K562 (cell line): ENCODE results near the gene STOX1. TPM values are rescaled to one million over a fixed set of nuclear protein-coding genes. Genes with fewer than 3 reads are reported as not detected.

Experiments
- ATAC-seq: fragments of 200-7000 bp; cut with Tn5 transposase; 3 replicates; pipeline ENCODE4 v1.9.1; 2020; ENCODE audit warnings: moderate library complexity
- BruUV-seq: library from RNA; stranded (reverse); fragments of 400-500 nt; replicated peaks from 2 replicates; lab custom pipeline; 2021; lab: Mats Ljungman, UMichigan
- CTCF ChIA-PET: fragments of 300-600 bp; formaldehyde crosslinking; extraction: SDS; loops from one replicate; lab custom pipeline; 2021; ENCODE audit warnings: low intra/inter-chr PET ratio; lab: Yijun Ruan, JAX
- POLR2A ChIA-PET: fragments of 300-600, 350-650 bp; sonication (Branson Sonifier 250); formaldehyde crosslinking; extraction: SDS; loops from one replicate; lab custom pipeline; 2021; ENCODE audit warnings: antibody characterized with exemption, inconsistent platforms; lab: Yijun Ruan, JAX
- DNase-seq, 4 experiments: peaks; one replicate each; pipeline versions ENCODE4 v3.0.0 to v3.0.0-alpha.2; 2011 to 2018; ENCODE audit warnings: low spot score in 3 of 4, mixed read lengths in 3 of 4; ENCODE audit errors: extremely low read depth in 1 of 4
- FAIRE-seq: peaks from 2 replicates; lab custom pipeline; 2011; peaks lifted over from hg19 to GRCh38; lab: Jason Lieb, UNC
- H2AFZ ChIP-seq: 2 replicates; pipeline ENCODE4 v1.6.0; 2011; ENCODE audit warnings: low read depth, low read length, control low read depth, inconsistent platforms
- H3K27ac ChIP-seq: fragments of 200-600 bp; 3 replicates; pipeline ENCODE4 v1.8.0; 2011; ENCODE audit warnings: low read depth, mild to moderate bottlenecking, control low read depth, inconsistent platforms, low read length, moderate library complexity, mixed read lengths; ENCODE audit errors: extremely low read depth
- H3K27me3 ChIP-seq, 2 experiments: fragments of 300-600 bp in 1 of 2; 2 replicates in 1 of 2; 3 replicates in 1 of 2; pipeline versions ENCODE4 v1.6.0 to v1.8.0; 2011; ENCODE audit warnings: inconsistent platforms in 2 of 2, low read length in 2 of 2, mild to moderate bottlenecking in 1 of 2, mixed read lengths in 1 of 2, moderate library complexity in 1 of 2; ENCODE audit not compliant: control insufficient read depth in 2 of 2, insufficient read depth in 2 of 2
- H3K36me3 ChIP-seq: fragments of 300-600 bp; 3 replicates; pipeline ENCODE4 v1.8.0; 2011; ENCODE audit warnings: mild to moderate bottlenecking, low read length, inconsistent platforms; ENCODE audit not compliant: control insufficient read depth, insufficient read depth
- H3K4me1 ChIP-seq, 2 experiments: fragments of 200-600 bp in 1 of 2; replicated peaks in 1 of 2; 2 replicates in 1 of 2; 3 replicates in 1 of 2; pipeline versions ENCODE4 v1.5.1 to v1.8.0; 2011; ENCODE audit warnings: inconsistent platforms in 2 of 2, low read length in 2 of 2, mild to moderate bottlenecking in 1 of 2, mixed read lengths in 1 of 2, moderate library complexity in 1 of 2; ENCODE audit not compliant: control insufficient read depth in 2 of 2, insufficient read depth in 2 of 2
- H3K4me2 ChIP-seq: 2 replicates; pipeline ENCODE4 v1.6.1; 2011; ENCODE audit warnings: low read length, control low read depth, inconsistent platforms, mixed read lengths; ENCODE audit not compliant: insufficient read depth
- H3K4me3 ChIP-seq: fragments of 200-600 bp; sonication (generic), shearing (Covaris generic); 2 replicates; pipeline ENCODE4 v1.5.1; 2016; ENCODE audit warnings: control low read depth, inconsistent platforms
- H3K79me2 ChIP-seq: fragments of 200-600 bp; 3 replicates; pipeline ENCODE4 v1.8.0; 2011; ENCODE audit warnings: low read length, inconsistent platforms; ENCODE audit not compliant: control insufficient read depth, insufficient read depth
- H3K9ac ChIP-seq, 2 experiments: 2 replicates each; pipeline versions ENCODE4 v1.6.0 to v1.6.1; 2011; ENCODE audit warnings: low read depth in 2 of 2, low read length in 2 of 2, control low read depth in 1 of 2, inconsistent platforms in 1 of 2, mild to moderate bottlenecking in 1 of 2, mixed read lengths in 1 of 2; ENCODE audit not compliant: insufficient read depth in 1 of 2
- H3K9me1 ChIP-seq: one replicate; pipeline ENCODE4 v1.6.0; 2011; ENCODE audit warnings: inconsistent platforms, mild to moderate bottlenecking, low read length, moderate library complexity; ENCODE audit not compliant: control insufficient read depth, insufficient read depth
- H3K9me3 ChIP-seq: replicated peaks from 2 replicates; pipeline ENCODE4 v1.5.1; 2011; ENCODE audit warnings: low read depth, low read length, inconsistent platforms; ENCODE audit not compliant: control insufficient read depth, insufficient read depth
- H4K20me1 ChIP-seq: replicated peaks from 2 replicates; pipeline ENCODE4 v1.6.1; 2011; ENCODE audit warnings: low read length, inconsistent platforms, mixed read lengths; ENCODE audit not compliant: control insufficient read depth, insufficient read depth
- ATF7 ChIP-seq: fragments of 450-650 bp; IDR thresholded peaks from 2 replicates; pipeline ENCODE4 v1.7.1; 2014; ENCODE audit warnings: mild to moderate bottlenecking, moderate library complexity
- CEBPB ChIP-seq: fragments of 450-650 bp; IDR thresholded peaks from 2 replicates; pipeline ENCODE4 v1.6.1; 2016; ENCODE audit warnings: missing genetic modification characterization, missing compliant biosample characterization
- CEBPG ChIP-seq, 3 experiments: fragments of 200-800 bp in 1 of 3; sonication (Bioruptor generic) in 1 of 3; sonication (generic) in 1 of 3; formaldehyde crosslinking in 1 of 3; IDR thresholded peaks in 2 of 3; conservative IDR thresholded peaks in 1 of 3; 2 replicates each; pipeline versions ENCODE4 v1.6.1 to v1.8.0; 2016 to 2022; ENCODE audit warnings: missing compliant biosample characterization in 2 of 3, missing genetic modification characterization in 2 of 3, mild to moderate bottlenecking in 1 of 3, missing genetic modification reagents in 1 of 3
- HDAC6 ChIP-seq: IDR thresholded peaks from 2 replicates; pipeline ENCODE4 v1.6.1; 2012; ENCODE audit warnings: low read depth, mild to moderate bottlenecking, control low read depth, inconsistent platforms, low read length, moderate library complexity
- HEY1 ChIP-seq: fragments of 250-450 bp; sonication (Bioruptor Pico); IDR thresholded peaks from 2 replicates; pipeline ENCODE4 v1.5.0; 2020; ENCODE audit warnings: mild to moderate bottlenecking, moderate library complexity, borderline replicate concordance
- JUND ChIP-seq, 2 experiments: IDR thresholded peaks; 2 replicates in 1 of 2; 3 replicates in 1 of 2; pipeline ENCODE4 v1.6.1; 2011; ENCODE audit warnings: borderline replicate concordance in 2 of 2, low read depth in 2 of 2, low read length in 2 of 2, improper control_type of control experiment in 1 of 2, missing biosample characterization in 1 of 2, missing genetic modification characterization in 1 of 2, missing genetic modification reagents in 1 of 2
- NFIC ChIP-seq: fragments of 450-650 bp; IDR thresholded peaks from 2 replicates; pipeline ENCODE4 v1.6.1; 2017; ENCODE audit warnings: mild to moderate bottlenecking, inconsistent platforms
- NFIX ChIP-seq: fragments of 250-450 bp; sonication (Bioruptor Pico); IDR thresholded peaks from 2 replicates; pipeline ENCODE4 v1.4.0; 2020; ENCODE audit warnings: low read depth, mild to moderate bottlenecking, moderate library complexity
- NR2F6 ChIP-seq: fragments of 450-650 bp; formaldehyde crosslinking; IDR thresholded peaks from 2 replicates; pipeline ENCODE4 v1.4.0; 2020; ENCODE audit warnings: mild to moderate bottlenecking
- SPI1 ChIP-seq: IDR thresholded peaks from 2 replicates; pipeline ENCODE4 v1.6.1; 2011; ENCODE audit warnings: low read depth, low read length, control low read depth, borderline replicate concordance
- TFAM ChIP-seq: fragments of 250-450 bp; sonication (Bioruptor Pico); conservative IDR thresholded peaks from 2 replicates; pipeline ENCODE4 v1.5.0; 2021; ENCODE audit warnings: mild to moderate bottlenecking, moderate library complexity
- ZNF224 ChIP-seq: sonication (generic); formaldehyde crosslinking; IDR thresholded peaks from 2 replicates; pipeline ENCODE4 v1.8.0; 2022; ENCODE audit warnings: mild to moderate bottlenecking, missing genetic modification reagents
- ZNF347 ChIP-seq: fragments of 450-650 bp; formaldehyde crosslinking; IDR thresholded peaks from 2 replicates; pipeline ENCODE4 v1.4.0; 2020; ENCODE audit warnings: low read depth, mild to moderate bottlenecking, moderate library complexity
- WGBS: fragments of 100-300 bp; shearing (Covaris generic); methylation state at CpG from one replicate; pipeline ENCODE4 v1.1.6; 2016; ENCODE audit warnings: low coverage, mixed read lengths; ENCODE audit not compliant: insufficient coverage; ENCODE audit errors: missing lambda C conversion rate; 5-methylcytosine and 5-hydroxymethylcytosine counted together
- in situ Hi-C: fragments of 300-500 bp; cut with MboI; formaldehyde crosslinking; loops from 4 replicates; pipeline ENCODE4 v1.15.0; 2018; ENCODE audit warnings: inconsistent platforms, mixed read lengths
- intact Hi-C: fragments of 100-400 bp; cut with micrococcal nuclease; formaldehyde crosslinking; loops from 2 replicates; pipeline ENCODE4 v1.14.2; 2022
- polyA plus RNA-seq, 8 experiments: library from polyadenylated mRNA; depleted of rRNA in 4 of 8; stranded (reverse) in 5 of 8; unstranded in 3 of 8; fragments of >200 nt; fragmentation: Nextera tagmentation in 2 of 8; fragmentation: Illumina TruSeq in 1 of 8; extraction: Ambion mirVana in 2 of 8; extraction: Trizol in 1 of 8; gene quantifications; 2 replicates each; pipeline versions ENCODE4 v1.2.1 to v1.2.3, GENCODE V29; 2011 to 2014; ENCODE audit warnings: inconsistent platforms in 1 of 8, missing spikeins in 1 of 8
- total RNA-seq, 7 experiments: library from RNA; depleted of rRNA in 6 of 7; stranded (reverse); fragments of >200 nt in 6 of 7; fragmentation: Illumina TruSeq in 2 of 7; extraction: Trizol in 2 of 7; gene quantifications; 2 replicates each; pipeline versions ENCODE4 v1.2.1 to v1.2.3, GENCODE V29; 2011 to 2021; ENCODE audit warnings: low replicate concordance in 1 of 7
- TF ChIP-seq, protein P1 (sequence below): sonication (generic); IDR thresholded peaks from 2 replicates; pipeline ENCODE4 v1.6.1; 2016
- TF ChIP-seq, protein P2 (sequence below): fragments of 150-350 bp; IDR thresholded peaks from 2 replicates; pipeline ENCODE4 v1.6.1; 2014; ENCODE audit warnings: low read depth, mild to moderate bottlenecking, low read length, borderline replicate concordance

The STOX1 gene
- total and polyA plus RNA-seq, 9 of the 15 experiments (the other 6 are each of a cell fraction or from before 2014, with no cell fraction given), result 0.09 to 0.87 (median 0.29) TPM

- TF ChIP-seq JUND (IDR thresholded peaks at IDR 0.05; ENCODE audit: borderline replicate concordance, low read depth, low read length), result no peak
- no peak for TF ChIP-seq JUND (tag; IDR thresholded peaks at IDR 0.05; ENCODE audit: borderline replicate concordance, low read depth, low read length)
- TF ChIP-seq NFIC, result peak; percentile 93
- TF ChIP-seq NFIX (CRISPR knock-in tag), result peak; percentile 43; the same call in 1 of the 2 replicates
- TF ChIP-seq HEY1 (CRISPR knock-in tag), result no peak
These were observed 110.8 kb downstream of the STOX1 start (continued) for GRCh38 chr10:68938117-68938516.

DNA sequence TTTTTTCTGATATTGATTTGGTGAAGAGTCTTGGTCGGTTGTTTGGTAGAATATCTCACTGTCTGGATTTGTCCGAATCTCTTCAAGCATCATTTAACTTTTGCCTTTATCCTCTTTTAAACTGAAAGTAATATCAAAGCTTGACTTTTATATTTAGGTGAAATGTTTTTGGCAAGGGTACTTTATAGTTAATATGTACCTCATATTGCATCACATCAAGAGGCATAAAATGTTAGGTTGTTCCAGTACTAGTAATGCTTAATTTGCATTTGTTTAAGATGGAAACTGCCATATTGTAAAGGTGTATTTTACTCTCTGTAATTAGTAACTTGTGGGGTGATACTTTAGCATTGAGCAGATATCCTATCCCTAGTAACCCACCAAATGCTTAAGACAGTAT is 111.6 kb downstream of the STOX1 start:
- Histone ChIP-seq H3K9ac (no peak overlapping the region), H3K4me2 (no peak overlapping the region), H4K20me1 (no peaks in the 10 kb centered on the region; the same call in 1 of the 2 replicates), H3K9me3 (no peaks in the 10 kb centered on the region), H2AFZ (no peak overlapping the region), H3K27ac (no peak overlapping the region), H3K4me3 (no peak overlapping the region), H3K4me1 (no peaks in the 10 kb centered on the region), H3K27me3 (no peaks in the 10 kb centered on the region), H3K79me2 (no peaks in the 10 kb centered on the region), H3K9me1 (no peaks in the 10 kb centered on the region), H3K36me3 (peaks cover 76% of the 10 kb centered on the region)
- WGBS, result 95% methylated on average over 2 of the region's 2 CpGs
- FAIRE-seq (no peak), ATAC-seq (no peak), DNase-seq (no peak)
- no peak for TF ChIP-seq HDAC6
- TF ChIP-seq SPI1, result no peak
- TF ChIP-seq ATF7, result no peak
- TF ChIP-seq ZNF224 (CRISPR knock-in tag), result no peak
- TF ChIP-seq, protein P1, sequence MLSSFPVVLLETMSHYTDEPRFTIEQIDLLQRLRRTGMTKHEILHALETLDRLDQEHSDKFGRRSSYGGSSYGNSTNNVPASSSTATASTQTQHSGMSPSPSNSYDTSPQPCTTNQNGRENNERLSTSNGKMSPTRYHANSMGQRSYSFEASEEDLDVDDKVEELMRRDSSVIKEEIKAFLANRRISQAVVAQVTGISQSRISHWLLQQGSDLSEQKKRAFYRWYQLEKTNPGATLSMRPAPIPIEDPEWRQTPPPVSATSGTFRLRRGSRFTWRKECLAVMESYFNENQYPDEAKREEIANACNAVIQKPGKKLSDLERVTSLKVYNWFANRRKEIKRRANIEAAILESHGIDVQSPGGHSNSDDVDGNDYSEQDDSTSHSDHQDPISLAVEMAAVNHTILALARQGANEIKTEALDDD, result no peak
- TF ChIP-seq CEBPG (CRISPR knock-in tag; IDR thresholded peaks at IDR 0.05), result no peak
- TF ChIP-seq CEBPG (tag; conservative IDR thresholded peaks at IDR 0.05 in 1 of 2, IDR thresholded peaks at IDR 0.05 in 1 of 2), result peak; percentile 24 to 33; a peak in 1 of 4 replicates
- TF ChIP-seq, protein P2, sequence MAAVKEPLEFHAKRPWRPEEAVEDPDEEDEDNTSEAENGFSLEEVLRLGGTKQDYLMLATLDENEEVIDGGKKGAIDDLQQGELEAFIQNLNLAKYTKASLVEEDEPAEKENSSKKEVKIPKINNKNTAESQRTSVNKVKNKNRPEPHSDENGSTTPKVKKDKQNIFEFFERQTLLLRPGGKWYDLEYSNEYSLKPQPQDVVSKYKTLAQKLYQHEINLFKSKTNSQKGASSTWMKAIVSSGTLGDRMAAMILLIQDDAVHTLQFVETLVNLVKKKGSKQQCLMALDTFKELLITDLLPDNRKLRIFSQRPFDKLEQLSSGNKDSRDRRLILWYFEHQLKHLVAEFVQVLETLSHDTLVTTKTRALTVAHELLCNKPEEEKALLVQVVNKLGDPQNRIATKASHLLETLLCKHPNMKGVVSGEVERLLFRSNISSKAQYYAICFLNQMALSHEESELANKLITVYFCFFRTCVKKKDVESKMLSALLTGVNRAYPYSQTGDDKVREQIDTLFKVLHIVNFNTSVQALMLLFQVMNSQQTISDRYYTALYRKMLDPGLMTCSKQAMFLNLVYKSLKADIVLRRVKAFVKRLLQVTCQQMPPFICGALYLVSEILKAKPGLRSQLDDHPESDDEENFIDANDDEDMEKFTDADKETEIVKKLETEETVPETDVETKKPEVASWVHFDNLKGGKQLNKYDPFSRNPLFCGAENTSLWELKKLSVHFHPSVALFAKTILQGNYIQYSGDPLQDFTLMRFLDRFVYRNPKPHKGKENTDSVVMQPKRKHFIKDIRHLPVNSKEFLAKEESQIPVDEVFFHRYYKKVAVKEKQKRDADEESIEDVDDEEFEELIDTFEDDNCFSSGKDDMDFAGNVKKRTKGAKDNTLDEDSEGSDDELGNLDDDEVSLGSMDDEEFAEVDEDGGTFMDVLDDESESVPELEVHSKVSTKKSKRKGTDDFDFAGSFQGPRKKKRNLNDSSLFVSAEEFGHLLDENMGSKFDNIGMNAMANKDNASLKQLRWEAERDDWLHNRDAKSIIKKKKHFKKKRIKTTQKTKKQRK, result no peak
- no peak for TF ChIP-seq NR2F6
- no peak for TF ChIP-seq TFAM (CRISPR knock-in tag)
- no peak for TF ChIP-seq ZNF347 (CRISPR knock-in tag)
- TF ChIP-seq CEBPB (tag), result peak; percentile 19; the same call in 1 of the 2 replicates
- CTCF ChIA-PET, result no interaction called here
- intact Hi-C loops, result no loop called here
- no TSS peak for BruUV-seq
- POLR2A ChIA-PET, result interaction anchor here (2.8 kb wide), 1 partner anchor 17 kb away, joined by 15 read pairs; the partner anchor contains the start of gene DDX21
- in situ Hi-C loops, result no loop called here
